Activated CD4-positive, CD25-positive, alpha-beta regulatory T cell treated with anti-CD3 and anti-CD28 coated beads, Interleukin-2, amount 50 U/mL, for 72 hours (primary cell): ENCODE data around the gene IL10.
A peak's percentile ranks its signal among the peaks of the same experiment; 100 is the strongest.

Experiments used
- DNase-seq: peaks from one replicate; pipeline ENCODE4 v3.0.0; 2021

Gene IL10

GRCh38 chr1:206772243-206772937, at the start of gene IL10:
IL10 (minus strand) TSS chr1:206772494; CDS start chr1:206772435, 59 bp downstream.
- no peak for DNase-seq

DNA sequence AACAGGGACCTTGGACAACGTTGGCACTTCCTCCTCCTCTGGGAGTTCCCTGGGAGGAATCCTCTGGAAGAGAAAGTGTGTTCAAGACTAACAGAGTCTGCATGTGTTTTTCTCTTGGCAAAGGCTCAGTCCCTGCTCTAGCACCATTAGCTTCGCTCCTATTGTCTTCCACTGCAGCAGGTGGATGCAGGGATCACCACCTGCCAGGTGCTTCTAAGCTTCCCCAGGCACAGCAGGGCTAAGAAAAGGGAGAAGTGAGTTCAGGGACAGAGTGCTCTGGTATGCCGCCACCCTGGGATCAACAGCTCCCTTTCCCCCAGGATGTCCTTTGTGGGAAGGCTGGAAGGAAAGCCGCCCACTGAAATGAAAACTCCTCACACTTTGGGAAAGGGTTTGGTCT, 49.2 kb upstream of the IL10 start:
- DNase-seq: no peak

DNA sequence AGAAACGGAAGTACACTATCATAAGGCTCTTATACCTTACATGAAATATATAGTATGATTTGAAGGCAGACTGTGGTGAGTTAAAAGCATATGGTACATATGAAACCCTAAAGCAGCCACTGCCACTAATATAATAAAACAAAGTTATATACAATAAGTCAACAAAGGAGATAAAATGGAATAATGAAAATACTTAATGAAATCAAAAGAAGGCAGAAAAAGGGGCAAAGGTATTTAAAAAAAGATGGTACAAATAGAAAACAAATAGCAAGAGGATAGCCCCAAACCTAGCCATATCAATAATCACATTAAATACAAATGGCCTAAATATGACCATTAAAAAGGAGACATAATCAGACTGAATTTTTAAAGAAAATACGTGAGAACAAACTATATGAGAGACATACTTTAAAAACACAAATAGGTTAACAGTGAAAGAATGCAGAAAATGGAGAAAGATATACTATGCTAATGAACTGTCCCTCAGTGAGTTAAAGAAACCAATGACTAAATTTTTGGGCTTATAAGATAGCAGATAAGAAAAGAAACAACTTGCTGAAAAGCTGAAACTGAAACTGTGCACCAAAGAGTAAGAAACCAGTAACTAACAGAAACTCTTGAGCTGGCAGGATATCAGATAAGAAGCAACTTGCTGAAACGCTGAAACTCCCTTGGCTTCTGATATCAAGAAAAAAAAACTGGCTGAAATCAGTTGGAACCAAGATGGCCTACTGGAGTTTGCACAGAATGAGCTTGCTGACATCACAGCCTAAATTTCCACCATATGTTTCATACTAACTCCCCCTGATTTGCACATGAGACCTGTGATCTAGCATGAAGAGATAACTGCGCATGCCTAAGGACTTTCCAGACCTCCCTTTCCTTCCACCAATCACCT, 44.3 kb upstream of the IL10 start:
- DNase-seq: no peak

DNA sequence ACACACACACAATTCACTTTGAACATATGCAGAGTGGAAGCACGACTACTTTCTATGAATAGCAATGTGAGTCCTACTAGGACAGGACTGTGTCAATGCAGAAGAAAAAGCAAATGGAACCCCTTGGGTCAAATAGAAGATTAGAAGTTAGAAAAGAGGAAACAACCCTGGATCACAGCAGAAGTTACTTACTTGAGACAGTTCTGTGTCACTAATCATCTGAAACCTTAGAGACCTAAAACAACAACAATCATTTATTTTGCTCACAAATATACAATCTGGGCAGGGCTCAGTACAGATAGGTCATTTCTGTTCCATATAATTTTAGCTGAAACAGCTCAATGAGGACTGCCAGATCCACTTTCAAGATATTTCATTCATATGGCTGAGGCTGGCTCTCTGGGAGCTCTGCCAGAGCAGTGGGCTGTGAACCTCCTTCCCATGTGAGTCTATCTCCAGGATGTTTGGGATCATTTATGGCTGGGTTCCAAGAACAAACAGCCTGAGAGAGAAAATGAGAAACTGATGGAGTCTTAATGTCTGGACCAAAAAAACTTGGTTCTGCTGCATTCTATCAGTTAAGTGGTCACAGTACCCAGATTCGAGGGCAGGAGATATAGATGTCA, 42.5 kb upstream of the IL10 start:
- DNase-seq: no peak

DNA sequence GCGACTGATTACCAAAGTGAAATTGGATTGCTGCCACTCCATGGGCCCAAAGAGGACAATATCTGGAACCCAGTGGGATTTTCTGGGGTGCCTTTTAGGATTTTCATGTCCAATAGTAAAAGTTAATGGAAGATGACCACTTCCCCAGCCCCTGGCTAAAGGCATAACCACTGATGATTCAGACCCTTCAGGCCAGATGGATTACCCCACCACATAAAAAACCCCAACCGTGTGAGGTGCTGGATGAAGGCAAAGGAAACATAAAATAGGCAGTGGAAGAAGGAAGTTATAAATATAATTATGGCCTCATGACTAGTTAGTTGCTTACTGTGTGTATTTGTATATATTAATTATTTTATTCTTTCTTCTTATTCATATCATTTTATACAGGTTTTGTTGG, 40.2 kb upstream of the IL10 start:
- DNase-seq: no peak

DNA sequence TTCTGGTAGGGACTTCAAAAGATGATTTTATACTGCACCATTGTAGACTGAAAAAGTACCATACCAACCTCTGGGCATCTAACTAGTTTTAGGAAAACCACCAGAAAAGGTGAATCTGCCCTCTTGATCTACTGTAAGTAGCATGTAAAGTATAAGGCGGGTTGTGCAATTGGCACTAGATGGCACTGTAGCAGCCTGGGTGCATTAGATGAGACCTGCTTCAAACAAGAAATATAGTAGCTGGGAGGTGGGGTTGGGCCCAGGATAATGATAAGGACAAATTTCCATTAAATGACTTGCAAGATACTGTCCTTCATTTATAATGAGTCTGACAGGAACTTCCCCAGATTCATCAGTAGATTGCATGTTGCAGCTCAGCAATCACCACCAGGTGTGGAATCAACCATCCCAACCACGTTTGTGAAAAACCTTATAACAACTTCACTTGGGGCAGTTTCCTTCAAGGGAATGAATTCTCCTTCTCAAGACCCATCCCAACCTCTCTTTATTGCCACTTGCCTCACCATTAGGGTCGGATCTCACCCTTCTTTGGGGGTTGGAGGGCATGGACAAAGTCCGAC, 37.3 kb upstream of the IL10 start:
- DNase-seq: no peak

GRCh38 chr1:206808615-206809014, 36.3 kb upstream of the IL10 start:
- no peak for DNase-seq

DNA sequence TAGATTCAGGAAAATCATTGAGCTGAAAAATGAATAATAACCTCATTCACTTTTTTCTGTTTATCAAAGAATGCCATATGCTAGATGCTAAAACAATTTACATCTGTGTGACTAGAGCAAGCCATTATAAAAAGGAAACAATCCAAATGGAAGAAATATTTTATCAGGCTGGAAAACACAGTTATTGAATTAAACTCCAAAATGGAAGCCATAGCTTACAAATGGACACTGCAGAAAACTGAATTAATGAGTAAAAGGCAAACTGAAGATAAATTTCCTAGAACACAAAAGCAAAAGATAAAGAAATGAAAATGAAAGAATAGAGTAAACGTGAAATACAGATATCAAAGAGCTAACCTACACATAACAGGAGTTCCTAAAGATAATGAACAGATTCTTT, 33.1 kb upstream of the IL10 start:
- DNase-seq: no peak

DNA sequence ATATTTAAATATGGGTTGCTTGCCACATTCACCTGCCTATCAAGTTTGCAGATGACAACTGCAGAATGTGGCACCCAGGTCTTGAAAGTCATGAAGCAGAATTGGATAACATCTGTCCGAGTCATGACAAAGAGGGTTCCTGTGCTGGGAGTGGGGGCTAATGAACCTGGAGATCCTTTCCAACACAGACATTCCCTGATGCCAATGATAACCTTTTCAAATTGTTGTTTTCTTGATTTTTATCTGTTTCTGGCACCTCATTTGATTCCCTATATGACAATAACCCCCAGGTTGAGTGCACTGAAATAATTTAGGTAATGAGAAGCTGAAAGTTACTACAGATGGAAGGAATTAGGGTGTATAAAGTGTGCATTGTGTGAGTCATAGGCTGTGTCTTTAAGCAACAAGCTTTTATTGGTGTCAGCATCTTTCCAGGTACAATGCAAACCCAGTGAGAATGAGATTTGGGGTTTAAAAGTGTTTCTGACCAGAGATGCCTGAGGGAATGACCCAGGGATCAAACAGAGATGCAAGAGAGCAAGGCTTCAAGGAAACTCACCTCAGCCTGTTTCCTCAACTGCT, 32.0 kb upstream of the IL10 start:
- DNase-seq: no peak

GRCh38 chr1:206803221-206803730, 31.0 kb upstream of the IL10 start:
- DNase-seq: peak; percentile 59

GRCh38 chr1:206802401-206802800, 30.1 kb upstream of the IL10 start:
- no peak for DNase-seq

GRCh38 chr1:206801467-206801866, 29.2 kb upstream of the IL10 start:
- DNase-seq: no peak

DNA sequence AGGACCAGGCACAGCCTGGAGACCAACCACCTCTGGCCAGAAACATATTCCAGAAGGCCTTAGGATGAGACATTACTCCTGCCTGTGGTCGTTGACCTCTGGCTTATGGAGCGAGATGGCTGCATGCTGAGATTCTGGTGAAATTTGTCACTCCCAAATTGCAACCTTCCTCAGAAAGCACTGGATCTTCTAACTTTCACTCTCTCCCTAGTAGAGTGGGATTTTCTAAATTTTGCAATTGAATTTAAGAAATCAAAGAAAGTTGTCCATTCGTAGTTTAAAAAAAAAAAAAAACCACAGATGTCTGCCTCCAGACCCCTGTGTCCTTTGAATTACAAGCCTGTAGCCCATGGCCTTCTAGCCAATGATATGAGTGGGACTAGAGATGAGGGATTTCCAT, 28.6 kb upstream of the IL10 start:
- DNase-seq: no peak

- no peak for DNase-seq
Measured at GRCh38 chr1:206800411-206800810, 28.1 kb upstream of the IL10 start.

DNA sequence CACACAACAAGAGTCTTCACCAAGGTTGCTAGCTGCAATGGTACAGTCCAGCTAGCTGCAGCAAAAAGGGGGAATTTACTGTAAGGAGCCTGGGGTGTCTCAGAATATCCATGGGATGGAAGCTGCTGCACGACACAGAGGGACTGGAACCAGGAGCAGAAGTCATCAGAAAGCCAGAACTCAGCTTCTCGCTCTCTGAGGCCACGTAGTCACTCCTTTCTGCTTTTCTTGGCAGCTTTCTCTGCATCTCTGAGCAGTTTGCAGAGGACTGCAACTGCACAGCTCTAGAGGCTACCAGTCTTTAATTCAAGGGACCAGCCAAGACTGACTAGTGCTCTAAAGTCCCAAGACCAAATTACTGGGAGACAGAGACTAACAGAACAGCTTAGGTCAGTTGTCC, 27.0 kb upstream of the IL10 start:
- DNase-seq: no peak

GRCh38 chr1:206798384-206798996, 26.2 kb upstream of the IL10 start:
- no peak for DNase-seq

- DNase-seq: no peak
Measured at GRCh38 chr1:206797534-206798383, 25.5 kb upstream of the IL10 start.

GRCh38 chr1:206796981-206797402, 24.7 kb upstream of the IL10 start:
- no peak for DNase-seq

- no peak for DNase-seq
Measured at GRCh38 chr1:206796116-206796515, 23.8 kb upstream of the IL10 start.

DNA sequence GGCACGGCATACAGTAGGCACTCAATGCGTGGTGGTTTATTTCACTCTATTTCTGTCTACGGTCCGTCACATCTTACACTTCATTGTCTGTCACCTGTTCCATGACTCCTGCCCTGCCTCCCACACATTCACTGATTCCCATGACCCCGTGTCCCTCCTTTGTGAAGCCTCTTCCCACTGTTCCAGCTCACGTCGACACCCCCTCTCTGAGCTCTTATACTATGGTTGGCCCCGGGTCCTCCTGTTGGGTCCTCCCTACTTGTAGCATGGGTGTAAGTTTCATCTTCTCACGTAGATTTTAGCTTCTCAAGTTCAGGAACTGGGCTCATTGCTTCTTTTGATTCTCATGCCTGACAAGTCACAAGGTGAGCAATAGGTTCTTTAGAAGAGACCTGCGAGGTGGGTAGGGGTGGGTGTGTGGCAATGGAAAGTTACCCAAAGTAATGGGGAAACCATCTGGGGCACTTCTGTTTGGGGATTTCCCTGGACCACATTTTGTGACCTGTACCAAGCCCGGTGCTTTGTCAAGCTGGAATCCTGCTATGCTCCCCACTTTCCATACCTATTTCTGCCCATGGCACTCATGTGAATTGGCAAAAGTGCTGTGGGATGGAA, 22.1 kb upstream of the IL10 start:
- DNase-seq: no peak

GRCh38 chr1:206793620-206794019, 21.3 kb upstream of the IL10 start:
- DNase-seq: no peak
